ENCODE data around the gene TAOK3. TPM values are rescaled to one million over a fixed set of nuclear protein-coding genes. Genes with fewer than 3 reads are reported as not detected.

Gene TAOK3
- total and polyA plus RNA-seq, 9 of the 15 experiments (the other 6 are each of a cell fraction or from before 2014, with no cell fraction given): 24.3 to 83.5 (median 47.1) TPM

- TF ChIP-seq MTA3 (IDR thresholded peaks at IDR 0.05; ENCODE audit: borderline replicate concordance): no peak
- TF ChIP-seq ZNF444 (CRISPR knock-in tag; IDR thresholded peaks at IDR 0.05): no peak
- TF ChIP-seq TAF9B (IDR thresholded peaks at IDR 0.05; ENCODE audit: partially characterized antibody): no peak
- TF ChIP-seq MCM5 (IDR thresholded peaks at IDR 0.05; ENCODE audit: low read depth): no peak
- TF ChIP-seq MED1 (CRISPR knock-in tag; IDR thresholded peaks at IDR 0.05; ENCODE audit: borderline replicate concordance): no peak
Measured at GRCh38 chr12:118101051-118101450, 271.7 kb downstream of the TAOK3 start (continued).

Other genes starting within 250 kb of the TAOK3 start
- gene PEBP1, start 236.8 kb downstream of the TAOK3 start, total RNA-seq (2014; rRNA removed): 203 and 259 TPM in 2 replicates
- 141 and 146 TPM in 2 replicates for gene PEBP1, start 236.8 kb downstream of the TAOK3 start, total RNA-seq (2014; rRNA removed; fragmentation: Illumina TruSeq; extraction: Trizol)
- 194 and 202 TPM in 2 replicates for gene PEBP1, start 236.8 kb downstream of the TAOK3 start, total RNA-seq (2015; rRNA removed; fragmentation: Illumina TruSeq; extraction: Trizol)
- gene PEBP1, start 236.8 kb downstream of the TAOK3 start, total RNA-seq (2021): 183 and 186 TPM in 2 replicates
- gene PEBP1, start 236.8 kb downstream of the TAOK3 start, polyA plus RNA-seq (2011; rRNA removed): 112 and 145 TPM in 2 replicates
- 206 and 207 TPM in 2 replicates for gene PEBP1, start 236.8 kb downstream of the TAOK3 start, polyA plus RNA-seq (2014; fragmentation: Illumina TruSeq; extraction: Trizol)
- gene PEBP1, start 236.8 kb downstream of the TAOK3 start, polyA plus RNA-seq (2014; fragmentation: Nextera tagmentation; extraction: Ambion mirVana): 100 to 1,000 TPM in 1 of 2 experiments, 10 to 100 TPM in 1; 77.3 to 113 TPM
- gene PEBP1, start 236.8 kb downstream of the TAOK3 start, polyA plus RNA-seq (2014; rRNA removed): 153 and 160 TPM in 2 replicates
- 20.3 and 23.1 TPM in 2 replicates for gene SUDS3, start 3.6 kb upstream of the TAOK3 start, total RNA-seq (2014; rRNA removed)
- gene SUDS3, start 3.6 kb upstream of the TAOK3 start, total RNA-seq (2014; rRNA removed; fragmentation: Illumina TruSeq; extraction: Trizol): 29.1 and 29.3 TPM in 2 replicates
- 28.5 and 29.3 TPM in 2 replicates for gene SUDS3, start 3.6 kb upstream of the TAOK3 start, total RNA-seq (2015; rRNA removed; fragmentation: Illumina TruSeq; extraction: Trizol)
- 20.9 and 23.3 TPM in 2 replicates for gene SUDS3, start 3.6 kb upstream of the TAOK3 start, total RNA-seq (2021)
- gene SUDS3, start 3.6 kb upstream of the TAOK3 start, polyA plus RNA-seq (2011; rRNA removed): 25.7 and 30.5 TPM in 2 replicates
- gene SUDS3, start 3.6 kb upstream of the TAOK3 start, polyA plus RNA-seq (2014; fragmentation: Illumina TruSeq; extraction: Trizol): 19.6 and 24.0 TPM in 2 replicates
- 10 to 100 TPM in 1 of 2 experiments, 1 to 10 TPM in 1; 6.6 to 11.8 TPM for gene SUDS3, start 3.6 kb upstream of the TAOK3 start, polyA plus RNA-seq (2014; fragmentation: Nextera tagmentation; extraction: Ambion mirVana)
- 20.6 and 24.2 TPM in 2 replicates for gene SUDS3, start 3.6 kb upstream of the TAOK3 start, polyA plus RNA-seq (2014; rRNA removed)

Measured in K562 (cell line).